B cell (primary cell): ENCODE results near the gene VWCE. TPM values are rescaled to one million over a fixed set of nuclear protein-coding genes. Genes with fewer than 3 reads are reported as not detected.

ENCODE experiments used
- ATAC-seq: fragments of 200-7000 bp; cut with Tn5 transposase; one replicate; pipeline ENCODE4 v1.10.0; 2021; ENCODE audit warnings: low read depth, mild to moderate bottlenecking, moderate number of reproducible peaks, moderate library complexity
- CTCF ChIA-PET: fragments of 350-600 bp; sonication (Branson Sonifier 250); formaldehyde crosslinking; loops from one replicate; lab custom pipeline; 2021; ENCODE audit warnings: antibody characterized with exemption, inconsistent platforms; lab: Charles Lee
- POLR2A ChIA-PET: fragments of 350-600 bp; sonication (Branson Sonifier 250); formaldehyde crosslinking; loops from one replicate; lab custom pipeline; 2021; ENCODE audit warnings: antibody characterized with exemption; lab: Charles Lee
- DNase-seq: peaks from one replicate; pipeline ENCODE4 v3.0.0; 2013
- H2AFZ ChIP-seq: 2 replicates; pipeline ENCODE4 v1.6.1; 2012; ENCODE audit warnings: mild to moderate bottlenecking, low read depth, low read length; ENCODE audit not compliant: insufficient read depth, poor library complexity, severe bottlenecking
- H3K27ac ChIP-seq, 2 donors: 1 replicate in 1 of 2; 2 replicates in 1 of 2; pipeline ENCODE4 v1.5.1; 2012 to 2013; ENCODE audit warnings: low read length in 2 of 2, mild to moderate bottlenecking in 2 of 2, moderate library complexity in 1 of 2
- H3K27me3 ChIP-seq, 4 experiments: fragments of 200-600 bp in 1 of 4; sonication (generic) in 1 of 4; replicated peaks in 1 of 4; 1 replicate in 2 of 4; 2 replicates in 2 of 4; pipeline versions ENCODE4 v1.6.1 to v1.7.0; 2013 to 2016; ENCODE audit warnings: low read length in 3 of 4, mild to moderate bottlenecking in 2 of 4, mixed read lengths in 1 of 4, moderate library complexity in 1 of 4; ENCODE audit not compliant: insufficient read depth in 4 of 4, control insufficient read depth in 3 of 4; ENCODE audit errors: control extremely low read depth in 1 of 4
- H3K36me3 ChIP-seq, 2 experiments: replicated peaks in 1 of 2; 1 replicate in 1 of 2; 2 replicates in 1 of 2; pipeline versions ENCODE4 v1.6.1 to v1.7.1; 2013; ENCODE audit warnings: low read length in 1 of 2; ENCODE audit not compliant: insufficient read depth in 2 of 2, control insufficient read depth in 1 of 2; ENCODE audit errors: control extremely low read depth in 1 of 2, extremely low read depth in 1 of 2
- H3K4me1 ChIP-seq, 2 donors: fragments of 200-600 bp in 1 of 2; sonication (generic) in 1 of 2; 1 replicate in 1 of 2; 2 replicates in 1 of 2; pipeline versions ENCODE4 v1.5.1 to v1.6.1; 2013 to 2017; ENCODE audit warnings: low read length in 2 of 2; ENCODE audit not compliant: control insufficient read depth in 2 of 2, insufficient read depth in 2 of 2
- H3K4me2 ChIP-seq: replicated peaks from 2 replicates; pipeline ENCODE3; 2012; ENCODE audit warnings: mild to moderate bottlenecking, low read depth, low read length; ENCODE audit not compliant: poor library complexity, severe bottlenecking
- H3K4me3 ChIP-seq, 5 experiments: fragments of 200-600 bp in 1 of 5; sonication (generic) in 1 of 5; 1 replicate in 3 of 5; 2 replicates in 2 of 5; pipeline versions ENCODE4 v1.5.1 to v1.7.0; 2011 to 2016; ENCODE audit warnings: low read length in 4 of 5, mild to moderate bottlenecking in 4 of 5, low read depth in 2 of 5, control low read depth in 1 of 5, moderate library complexity in 1 of 5; ENCODE audit not compliant: insufficient read depth in 1 of 5; ENCODE audit errors: control extremely low read depth in 1 of 5, extremely low read depth in 1 of 5
- H3K79me2 ChIP-seq: fragments of 200-600 bp; sonication (generic); one replicate; pipeline ENCODE4 v1.6.0; 2016; ENCODE audit warnings: low read length; ENCODE audit not compliant: control insufficient read depth, insufficient read depth
- H3K9ac ChIP-seq: fragments of 200-600 bp; sonication (generic); 2 replicates; pipeline ENCODE4 v1.6.1; 2017; ENCODE audit warnings: mild to moderate bottlenecking, low read length, moderate library complexity
- H3K9me3 ChIP-seq, 3 donors: one replicate each; pipeline versions ENCODE4 v1.6.1 to v1.7.1; 2013; ENCODE audit warnings: low read length in 2 of 3; ENCODE audit not compliant: control insufficient read depth in 2 of 3, insufficient read depth in 1 of 3; ENCODE audit errors: control extremely low read depth in 1 of 3
- H4K20me1 ChIP-seq: 2 replicates; pipeline ENCODE4 v1.6.0; 2012; ENCODE audit warnings: mild to moderate bottlenecking, low read length; ENCODE audit not compliant: insufficient read depth, control insufficient read depth, poor library complexity, severe bottlenecking
- H3K27ac Mint-ChIP-seq: one replicate; pipeline ENCODE4 v1.8.0; 2021; ENCODE audit warnings: mixed read lengths
- H3K27me3 Mint-ChIP-seq: one replicate; pipeline ENCODE4 v1.8.0; 2021; ENCODE audit warnings: mixed read lengths
- H3K4me1 Mint-ChIP-seq: one replicate; pipeline ENCODE4 v1.8.0; 2021; ENCODE audit warnings: mixed read lengths
- H3K4me3 Mint-ChIP-seq: one replicate; pipeline ENCODE4 v1.8.0; 2021; ENCODE audit warnings: mixed read lengths
- H3K9me3 Mint-ChIP-seq: one replicate; pipeline ENCODE4 v1.8.0; 2022; ENCODE audit warnings: mixed read lengths; ENCODE audit not compliant: insufficient read depth
- CTCF ChIP-seq: fragments of 200-600 bp; IDR thresholded peaks from one replicate; pipeline ENCODE4 v1.8.0; 2022; ENCODE audit warnings: antibody characterized with exemption, mild to moderate bottlenecking
- EZH2 ChIP-seq: IDR thresholded peaks from 2 replicates; pipeline ENCODE4 v1.6.1; 2012; ENCODE audit warnings: borderline replicate concordance, low read depth, mild to moderate bottlenecking, moderate library complexity, low read length; ENCODE audit not compliant: insufficient read depth, poor library complexity, severe bottlenecking
- WGBS: methylation state at CpG from one replicate; pipeline ENCODE4 v1.1.5; 2013; ENCODE audit warnings: missing lambda C conversion rate; ENCODE audit not compliant: insufficient coverage; 5-methylcytosine and 5-hydroxymethylcytosine counted together
- intact Hi-C: fragments of 100-400 bp; cut with micrococcal nuclease; formaldehyde crosslinking; loops from one replicate; pipeline ENCODE4 v1.10.0; 2022
- polyA plus RNA-seq: library from polyadenylated mRNA; depleted of rRNA; stranded (reverse); fragments of >200 nt; gene quantifications from 2 replicates; pipeline ENCODE4 v1.2.3, GENCODE V29; 2012
- total RNA-seq, 2 donors: library from RNA; stranded (reverse); fragments of 120-200 nt in 1 of 2; gene quantifications; 1 replicate in 1 of 2; 2 replicates in 1 of 2; pipeline versions ENCODE4 v1.2.3 to v1.2.4, GENCODE V29; 2013 to 2022

The VWCE gene
- total and polyA plus RNA-seq, 2 donors (not counting 1 experiment from before 2014, with no cell fraction given), result 0.37 to 0.39 TPM

- ChIA-PET CTCF (interaction anchor here (1.3 to 11.2 kb wide), 4 partner anchors 10 to 63 kb away, joined by 4 to 649 read pairs (median 220); partner anchors contain the start of genes CYB561A3 and TMEM138), POLR2A (interaction anchor here (2.0 kb wide), 1 partner anchor 23 kb away, joined by 8 read pairs; the partner anchor contains the start of genes CYB561A3 and TMEM138)
- DNase-seq, result no peak
- Histone ChIP-seq H3K36me3 (peaks cover 0 to 9% of the 10 kb centered on the region in 2 experiments), H3K9me3 (no peaks in the 10 kb centered on the region), H3K79me2 (peaks cover 16% of the 10 kb centered on the region), H3K4me2 (no peak overlapping the region), H3K27ac (no peak overlapping the region), H4K20me1 (no peaks in the 10 kb centered on the region), H3K4me3 (no peak overlapping the region), H2AFZ (no peak overlapping the region), H3K27me3 (no peaks in the 10 kb centered on the region), H3K9ac (no peak overlapping the region), H3K4me1 (peaks cover 8 to 19% of the 10 kb centered on the region in 2 donors)
- Mint-ChIP-seq H3K27me3 (no peaks in the 10 kb centered on the region), H3K9me3 (no peaks in the 10 kb centered on the region), H3K4me1 (peaks cover 27% of the 10 kb centered on the region), H3K4me3 (no peak overlapping the region), H3K27ac (no peak overlapping the region)
- no peak for TF ChIP-seq CTCF
- no peak for TF ChIP-seq EZH2
- ATAC-seq, result no peak
- intact Hi-C loops, result no loop called here
- 96% methylated on average over 25 of the region's 26 CpGs for WGBS
Measured at GRCh38 chr11:61338783-61339489, 43.8 kb upstream of the VWCE start.
